ENCODE data around the gene SIRPG.

The SIRPG gene

DNA sequence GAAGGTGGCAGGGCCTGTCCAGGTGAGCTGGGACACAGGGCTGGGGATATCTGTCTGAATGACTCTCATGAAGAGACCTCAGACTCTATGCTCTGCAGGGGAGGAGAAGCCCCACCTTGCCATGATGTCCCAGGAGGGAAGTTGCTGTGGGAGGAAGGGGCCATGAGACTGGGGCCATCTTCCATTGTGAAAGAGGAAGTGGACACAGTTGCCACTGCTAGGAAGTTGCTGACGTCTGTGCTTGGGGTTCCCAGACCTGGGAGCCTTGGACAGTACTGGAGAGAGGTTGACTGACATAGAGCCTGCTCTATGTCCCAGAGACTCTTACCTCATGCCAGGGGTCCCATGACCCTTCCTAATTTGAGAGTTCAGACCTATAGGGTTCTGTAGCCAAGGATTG is 62.2 kb downstream of the SIRPG start:
- no peaks in the 10 kb centered on the region for H3K27me3 ChIP-seq (ENCODE audit: insufficient read depth, poor library complexity, severe bottlenecking)
- no peak for DNase-seq (ENCODE audit: low read depth in 1 of 2, low spot score in 1 of 2)
- no peak overlapping the region for H3K4me3 ChIP-seq (replicated peaks; ENCODE audit: insufficient read depth, low read length)
- TF ChIP-seq SPI1 (IDR thresholded peaks at IDR 0.05; ENCODE audit: borderline replicate concordance, low read depth): no peak
- TF ChIP-seq, protein P1, sequence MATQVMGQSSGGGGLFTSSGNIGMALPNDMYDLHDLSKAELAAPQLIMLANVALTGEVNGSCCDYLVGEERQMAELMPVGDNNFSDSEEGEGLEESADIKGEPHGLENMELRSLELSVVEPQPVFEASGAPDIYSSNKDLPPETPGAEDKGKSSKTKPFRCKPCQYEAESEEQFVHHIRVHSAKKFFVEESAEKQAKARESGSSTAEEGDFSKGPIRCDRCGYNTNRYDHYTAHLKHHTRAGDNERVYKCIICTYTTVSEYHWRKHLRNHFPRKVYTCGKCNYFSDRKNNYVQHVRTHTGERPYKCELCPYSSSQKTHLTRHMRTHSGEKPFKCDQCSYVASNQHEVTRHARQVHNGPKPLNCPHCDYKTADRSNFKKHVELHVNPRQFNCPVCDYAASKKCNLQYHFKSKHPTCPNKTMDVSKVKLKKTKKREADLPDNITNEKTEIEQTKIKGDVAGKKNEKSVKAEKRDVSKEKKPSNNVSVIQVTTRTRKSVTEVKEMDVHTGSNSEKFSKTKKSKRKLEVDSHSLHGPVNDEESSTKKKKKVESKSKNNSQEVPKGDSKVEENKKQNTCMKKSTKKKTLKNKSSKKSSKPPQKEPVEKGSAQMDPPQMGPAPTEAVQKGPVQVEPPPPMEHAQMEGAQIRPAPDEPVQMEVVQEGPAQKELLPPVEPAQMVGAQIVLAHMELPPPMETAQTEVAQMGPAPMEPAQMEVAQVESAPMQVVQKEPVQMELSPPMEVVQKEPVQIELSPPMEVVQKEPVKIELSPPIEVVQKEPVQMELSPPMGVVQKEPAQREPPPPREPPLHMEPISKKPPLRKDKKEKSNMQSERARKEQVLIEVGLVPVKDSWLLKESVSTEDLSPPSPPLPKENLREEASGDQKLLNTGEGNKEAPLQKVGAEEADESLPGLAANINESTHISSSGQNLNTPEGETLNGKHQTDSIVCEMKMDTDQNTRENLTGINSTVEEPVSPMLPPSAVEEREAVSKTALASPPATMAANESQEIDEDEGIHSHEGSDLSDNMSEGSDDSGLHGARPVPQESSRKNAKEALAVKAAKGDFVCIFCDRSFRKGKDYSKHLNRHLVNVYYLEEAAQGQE (IDR thresholded peaks at IDR 0.05; ENCODE audit: insufficient replicate concordance, low read depth): no peak
- TF ChIP-seq, protein P2, sequence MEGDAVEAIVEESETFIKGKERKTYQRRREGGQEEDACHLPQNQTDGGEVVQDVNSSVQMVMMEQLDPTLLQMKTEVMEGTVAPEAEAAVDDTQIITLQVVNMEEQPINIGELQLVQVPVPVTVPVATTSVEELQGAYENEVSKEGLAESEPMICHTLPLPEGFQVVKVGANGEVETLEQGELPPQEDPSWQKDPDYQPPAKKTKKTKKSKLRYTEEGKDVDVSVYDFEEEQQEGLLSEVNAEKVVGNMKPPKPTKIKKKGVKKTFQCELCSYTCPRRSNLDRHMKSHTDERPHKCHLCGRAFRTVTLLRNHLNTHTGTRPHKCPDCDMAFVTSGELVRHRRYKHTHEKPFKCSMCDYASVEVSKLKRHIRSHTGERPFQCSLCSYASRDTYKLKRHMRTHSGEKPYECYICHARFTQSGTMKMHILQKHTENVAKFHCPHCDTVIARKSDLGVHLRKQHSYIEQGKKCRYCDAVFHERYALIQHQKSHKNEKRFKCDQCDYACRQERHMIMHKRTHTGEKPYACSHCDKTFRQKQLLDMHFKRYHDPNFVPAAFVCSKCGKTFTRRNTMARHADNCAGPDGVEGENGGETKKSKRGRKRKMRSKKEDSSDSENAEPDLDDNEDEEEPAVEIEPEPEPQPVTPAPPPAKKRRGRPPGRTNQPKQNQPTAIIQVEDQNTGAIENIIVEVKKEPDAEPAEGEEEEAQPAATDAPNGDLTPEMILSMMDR (IDR thresholded peaks at IDR 0.05; ENCODE audit: insufficient read depth, low read length): no peak
- TF ChIP-seq POLR2AphosphoS5 (IDR thresholded peaks at IDR 0.05; ENCODE audit: low read depth): no peak
- no peak for TF ChIP-seq GABPA (IDR thresholded peaks at IDR 0.05; ENCODE audit: low read depth)
- no peak overlapping the region for H3K27ac ChIP-seq (replicated peaks)

DNA sequence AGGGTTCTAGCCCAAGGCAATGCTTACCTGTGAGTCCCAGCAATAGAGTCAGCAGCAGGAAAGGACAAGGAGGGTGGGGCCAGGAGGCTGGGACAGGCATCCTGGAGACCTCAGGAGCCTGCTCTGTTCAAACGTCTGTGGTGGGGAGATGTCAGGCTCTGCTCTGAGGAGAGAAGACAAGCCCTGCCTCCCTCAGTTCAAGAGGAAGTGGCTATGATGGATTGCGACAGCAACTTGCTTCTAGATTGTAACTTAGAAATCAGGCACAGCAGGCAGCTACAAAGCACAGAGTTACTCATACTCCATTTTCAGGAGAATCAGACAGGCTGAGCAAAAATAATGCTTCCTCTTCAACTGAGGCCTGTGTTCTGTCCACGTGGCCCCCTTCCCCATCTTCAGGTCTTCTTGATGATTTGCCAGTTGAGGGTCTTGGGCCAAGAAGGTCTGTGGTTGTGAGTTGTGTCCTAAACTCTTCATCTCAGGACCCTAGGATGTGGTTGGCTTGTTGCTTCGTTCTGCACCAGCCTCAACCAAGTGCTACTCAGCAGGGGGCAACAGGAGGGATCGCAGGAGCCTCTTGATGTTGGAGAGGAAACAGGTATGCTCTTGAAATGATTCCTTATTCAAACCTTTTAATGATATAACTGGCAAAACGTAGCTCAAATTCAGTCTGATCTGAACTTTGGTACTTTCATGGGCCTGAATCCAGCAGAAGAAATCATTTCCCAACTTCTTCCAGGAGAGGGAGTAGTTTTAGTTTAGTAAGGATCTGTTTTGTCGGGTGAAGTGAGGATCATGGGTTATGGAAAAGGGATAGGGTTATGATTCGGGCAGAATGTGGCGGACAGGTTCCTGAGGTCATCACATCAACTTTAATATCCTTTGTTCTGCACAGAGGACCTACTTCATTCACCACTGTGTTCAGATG is 68.8 kb downstream of the SIRPG start:
- H3K4me3 ChIP-seq (replicated peaks; ENCODE audit: insufficient read depth, low read length): no peak overlapping the region
- no peak overlapping the region for H3K27ac ChIP-seq (replicated peaks)
- TF ChIP-seq POLR2AphosphoS5 (IDR thresholded peaks at IDR 0.05; ENCODE audit: low read depth) (no peak), SPI1 (IDR thresholded peaks at IDR 0.05; ENCODE audit: borderline replicate concordance, low read depth) (no peak), GABPA (IDR thresholded peaks at IDR 0.05; ENCODE audit: low read depth) (no peak)
- TF ChIP-seq, protein P1 (IDR thresholded peaks at IDR 0.05; ENCODE audit: insufficient replicate concordance, low read depth): no peak
- TF ChIP-seq, protein P2 (IDR thresholded peaks at IDR 0.05; ENCODE audit: insufficient read depth, low read length): no peak
- H3K27me3 ChIP-seq (ENCODE audit: insufficient read depth, poor library complexity, severe bottlenecking): no peaks in the 10 kb centered on the region
- DNase-seq (ENCODE audit: low read depth in 1 of 2, low spot score in 1 of 2): no peak

DNA sequence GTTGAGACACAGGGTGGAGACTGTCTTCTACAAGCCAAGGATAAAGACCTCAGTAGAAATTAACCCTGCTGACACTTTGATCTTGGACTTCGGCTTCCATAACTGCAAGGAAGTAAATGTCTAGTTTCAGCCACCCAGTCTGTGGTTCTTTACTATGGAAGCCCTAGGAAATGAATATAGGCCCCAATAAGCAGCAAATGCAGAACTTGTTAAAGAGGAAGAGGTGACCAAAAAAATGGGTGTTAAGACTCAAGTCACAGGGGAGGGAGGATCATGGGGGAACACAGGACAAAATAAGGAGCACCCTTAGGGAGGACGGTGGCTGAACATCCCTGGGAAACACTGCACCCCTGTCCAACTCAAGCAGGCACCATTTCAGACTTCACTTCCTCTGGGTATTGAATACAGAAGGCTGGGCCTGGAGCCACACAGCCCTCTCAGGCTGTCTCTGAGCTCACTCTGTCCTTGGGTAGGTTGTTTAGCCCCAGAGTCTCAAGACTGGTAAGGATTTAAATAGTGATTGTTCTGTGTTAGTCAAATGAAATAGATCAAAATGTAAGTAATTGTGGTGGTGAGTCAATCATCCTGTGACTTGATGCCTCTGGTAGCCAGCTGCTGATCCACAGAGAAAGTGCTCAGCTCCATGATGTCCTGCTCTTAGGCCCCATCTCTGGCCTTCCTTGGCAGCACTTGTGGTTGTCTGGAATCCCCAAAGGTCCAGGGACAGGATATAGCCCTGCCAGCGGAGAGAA is 69.6 kb downstream of the SIRPG start:
- H3K27me3 ChIP-seq (ENCODE audit: insufficient read depth, poor library complexity, severe bottlenecking): no peaks in the 10 kb centered on the region
- DNase-seq (ENCODE audit: low read depth in 1 of 2, low spot score in 1 of 2): no peak
- H3K27ac ChIP-seq (replicated peaks): no peak overlapping the region
- H3K4me3 ChIP-seq (replicated peaks; ENCODE audit: insufficient read depth, low read length): no peak overlapping the region
- TF ChIP-seq, protein P1 (IDR thresholded peaks at IDR 0.05; ENCODE audit: insufficient replicate concordance, low read depth): no peak
- TF ChIP-seq SPI1 (IDR thresholded peaks at IDR 0.05; ENCODE audit: borderline replicate concordance, low read depth) (no peak), POLR2AphosphoS5 (IDR thresholded peaks at IDR 0.05; ENCODE audit: low read depth) (no peak), GABPA (IDR thresholded peaks at IDR 0.05; ENCODE audit: low read depth) (no peak)
- TF ChIP-seq, protein P2 (IDR thresholded peaks at IDR 0.05; ENCODE audit: insufficient read depth, low read length): no peak

All from HL-60 (cell line).